ENCODE measurements around the gene TMEM186. TPM values are rescaled to one million over a fixed set of nuclear protein-coding genes. Genes with fewer than 3 reads are reported as not detected.
"Not testable (repeated sequence)": the region's sequence is repeated elsewhere in the genome, so short reads cannot be mapped to it uniquely, and the experiment has no call there.

Gene TMEM186
- 8.4 to 10.7 TPM (median 9.6 TPM) in 3 replicates for total RNA-seq
- long read RNA-seq, transcript TMEM186-201 (2 exons, 1,448 nt): major isoform, 8 of 10 reads
- long read RNA-seq, partial matches to known transcripts: 0 of 10 reads
- long read RNA-seq, other reads (novel, unspliced or antisense): 2 of 10 reads

- Mint-ChIP-seq H3K36me3 (ENCODE audit: low read depth) (peaks cover 8% of the 10 kb centered on the region), H3K4me3 (ENCODE audit: unreplicated experiment) (peak within 1 kb of the TSS; percentile 95), H3K27me3 (ENCODE audit: low read depth) (no peaks in the 10 kb centered on the region), H3K9me3 (ENCODE audit: low read depth) (no peaks in the 10 kb centered on the region), H3K4me1 (ENCODE audit: low read depth) (peaks cover 44% of the 10 kb centered on the region), H3K27ac (ENCODE audit: unreplicated experiment) (peak within 1 kb of the TSS; percentile 93)
- DNase-seq (ENCODE audit: low spot score): peak; percentile 99
- TF ChIP-seq CTCF (IDR thresholded peaks at IDR 0.05): no peak
These were observed at the start of gene TMEM186, which contains the start of gene PMM2 for GRCh38 chr16:8797364-8798173. TSS of gene TMEM186 (minus strand) at chr16:8797639. CDS start at chr16:8797614, 25 bp downstream. TSS of gene PMM2 (plus strand) at chr16:8797839. CDS start at chr16:8797883, 44 bp downstream.

- Mint-ChIP-seq H3K36me3 (ENCODE audit: low read depth) (peaks cover 22% of the 10 kb centered on the region), H3K9me3 (ENCODE audit: low read depth) (no peaks in the 10 kb centered on the region), H3K4me3 (ENCODE audit: unreplicated experiment) (no peak overlapping the region), H3K4me1 (ENCODE audit: low read depth) (peaks cover 34% of the 10 kb centered on the region), H3K27me3 (ENCODE audit: low read depth) (no peaks in the 10 kb centered on the region), H3K27ac (ENCODE audit: unreplicated experiment) (no peak overlapping the region)
- no peak for TF ChIP-seq CTCF (IDR thresholded peaks at IDR 0.05)
- DNase-seq (ENCODE audit: low spot score): peak; percentile 63
These were observed 49.7 kb upstream of the TMEM186 start for GRCh38 chr16:8847145-8847544.

- Mint-ChIP-seq H3K4me3 (ENCODE audit: unreplicated experiment) (no peak overlapping the region), H3K36me3 (ENCODE audit: low read depth) (peaks cover 19% of the 10 kb centered on the region), H3K9me3 (ENCODE audit: low read depth) (no peaks in the 10 kb centered on the region), H3K4me1 (ENCODE audit: low read depth) (peaks cover 34% of the 10 kb centered on the region), H3K27me3 (ENCODE audit: low read depth) (no peaks in the 10 kb centered on the region), H3K27ac (ENCODE audit: unreplicated experiment) (no peak overlapping the region)
- peak; percentile 44 for DNase-seq (ENCODE audit: low spot score)
- no peak for TF ChIP-seq CTCF (IDR thresholded peaks at IDR 0.05)
These were observed 49.0 kb upstream of the TMEM186 start for GRCh38 chr16:8846401-8846932.

GRCh38 chr16:8845699-8846298, 48.4 kb upstream of the TMEM186 start:
- H3K4me3 Mint-ChIP-seq (ENCODE audit: unreplicated experiment): no peak overlapping the region
- no peaks in the 10 kb centered on the region for H3K9me3 Mint-ChIP-seq (ENCODE audit: low read depth)
- DNase-seq (ENCODE audit: low spot score): peak; percentile 60
- H3K27me3 Mint-ChIP-seq (ENCODE audit: low read depth): no peaks in the 10 kb centered on the region
- TF ChIP-seq CTCF (IDR thresholded peaks at IDR 0.05): no peak
- peaks cover 33% of the 10 kb centered on the region for H3K4me1 Mint-ChIP-seq (ENCODE audit: low read depth)
- peaks cover 17% of the 10 kb centered on the region for H3K36me3 Mint-ChIP-seq (ENCODE audit: low read depth)
- peak overlapping the region; percentile 12 for H3K27ac Mint-ChIP-seq (ENCODE audit: unreplicated experiment)

GRCh38 chr16:8843296-8843695, 45.9 kb upstream of the TMEM186 start:
- not testable (repeated sequence) for H3K4me3 Mint-ChIP-seq (ENCODE audit: unreplicated experiment); H3K27me3 Mint-ChIP-seq (ENCODE audit: low read depth); H3K27ac Mint-ChIP-seq (ENCODE audit: unreplicated experiment); H3K9me3 Mint-ChIP-seq (ENCODE audit: low read depth); H3K36me3 Mint-ChIP-seq (ENCODE audit: low read depth)
- peak; percentile 20 for DNase-seq (ENCODE audit: low spot score)
- H3K4me1 Mint-ChIP-seq (ENCODE audit: low read depth): peaks cover 13% of the 10 kb centered on the region

GRCh38 chr16:8842016-8842415, 44.6 kb upstream of the TMEM186 start:
- not testable (repeated sequence) for H3K27me3 Mint-ChIP-seq (ENCODE audit: low read depth); DNase-seq (ENCODE audit: low spot score); H3K27ac Mint-ChIP-seq (ENCODE audit: unreplicated experiment); H3K36me3 Mint-ChIP-seq (ENCODE audit: low read depth); H3K9me3 Mint-ChIP-seq (ENCODE audit: low read depth); H3K4me3 Mint-ChIP-seq (ENCODE audit: unreplicated experiment)
- peaks cover 13% of the 10 kb centered on the region for H3K4me1 Mint-ChIP-seq (ENCODE audit: low read depth)

GRCh38 chr16:8837594-8837993, 40.2 kb upstream of the TMEM186 start:
- not testable (repeated sequence) for H3K4me3 Mint-ChIP-seq (ENCODE audit: unreplicated experiment); H3K4me1 Mint-ChIP-seq (ENCODE audit: low read depth); H3K27me3 Mint-ChIP-seq (ENCODE audit: low read depth); H3K27ac Mint-ChIP-seq (ENCODE audit: unreplicated experiment); H3K36me3 Mint-ChIP-seq (ENCODE audit: low read depth); H3K9me3 Mint-ChIP-seq (ENCODE audit: low read depth)
- DNase-seq (ENCODE audit: low spot score): peak; percentile 28

- not testable (repeated sequence) for H3K4me1 Mint-ChIP-seq (ENCODE audit: low read depth); H3K9me3 Mint-ChIP-seq (ENCODE audit: low read depth); H3K27me3 Mint-ChIP-seq (ENCODE audit: low read depth); H3K4me3 Mint-ChIP-seq (ENCODE audit: unreplicated experiment); H3K36me3 Mint-ChIP-seq (ENCODE audit: low read depth); H3K27ac Mint-ChIP-seq (ENCODE audit: unreplicated experiment); DNase-seq (ENCODE audit: low spot score)
These were observed 39.4 kb upstream of the TMEM186 start for GRCh38 chr16:8836797-8837196.
